GM23338 (cell line): ENCODE data around the gene STOML3. TPM values are rescaled to one million over a fixed set of nuclear protein-coding genes. Genes with fewer than 3 reads are reported as not detected.
A peak's percentile ranks its signal among the peaks of the same experiment; 100 is the strongest.

Experiments
- ATAC-seq: fragments of 200-7000 bp; cut with Tn5 transposase; 3 replicates; pipeline ENCODE4 v1.9.1; 2020
- DNase-seq: peaks from one replicate; pipeline ENCODE4 v3.0.0-alpha.2; 2015; ENCODE audit warnings: low spot score
- H2AFZ ChIP-seq: fragments of 200-600 bp; sonication (generic); 2 replicates; pipeline ENCODE4 v1.8.0; 2016; ENCODE audit warnings: antibody characterized with exemption, mild to moderate bottlenecking, moderate library complexity
- H3F3A ChIP-seq: fragments of 200-600 bp; sonication (generic); replicated peaks from 2 replicates; pipeline ENCODE4 v1.8.0; 2017; ENCODE audit warnings: antibody characterized with exemption, mixed run types, low read depth
- H3K27ac ChIP-seq: fragments of 200-600 bp; sonication (generic); 2 replicates; pipeline ENCODE4 v1.6.1; 2016; ENCODE audit warnings: low read depth
- H3K27me3 ChIP-seq: fragments of 200-600 bp; sonication (generic); 2 replicates; pipeline ENCODE4 v1.8.0; 2016; ENCODE audit warnings: mild to moderate bottlenecking, mixed run types, moderate library complexity; ENCODE audit not compliant: insufficient read depth
- H3K36me3 ChIP-seq: fragments of 200-600 bp; sonication (generic); 2 replicates; pipeline ENCODE4 v1.8.0; 2016; ENCODE audit warnings: mild to moderate bottlenecking; ENCODE audit not compliant: insufficient read depth
- H3K4me1 ChIP-seq: fragments of 200-600 bp; sonication (generic); 2 replicates; pipeline ENCODE4 v1.8.0; 2016; ENCODE audit warnings: mild to moderate bottlenecking, moderate library complexity; ENCODE audit not compliant: insufficient read depth
- H3K4me2 ChIP-seq: fragments of 200-600 bp; sonication (generic); 2 replicates; pipeline ENCODE4 v1.7.1; 2017; ENCODE audit warnings: mixed run types
- H3K4me3 ChIP-seq: fragments of 200-600 bp; sonication (generic); 2 replicates; pipeline ENCODE4 v1.6.1; 2016; ENCODE audit warnings: mixed run types
- H3K79me2 ChIP-seq: fragments of 200-600 bp; sonication (generic); replicated peaks from 2 replicates; pipeline ENCODE4 v1.8.0; 2017; ENCODE audit warnings: mild to moderate bottlenecking; ENCODE audit not compliant: insufficient read depth
- H3K9me2 ChIP-seq: fragments of 200-600 bp; sonication (generic); 2 replicates; pipeline ENCODE4 v1.8.0; 2017; ENCODE audit not compliant: insufficient read depth
- H4K20me1 ChIP-seq: fragments of 200-600 bp; sonication (generic); replicated peaks from 2 replicates; pipeline ENCODE4 v1.8.0; 2017; ENCODE audit warnings: mild to moderate bottlenecking; ENCODE audit not compliant: insufficient read depth
- H3K27ac Mint-ChIP-seq: 2 replicates; pipeline ENCODE4 v1.8.0; 2020; ENCODE audit warnings: inconsistent platforms, mild to moderate bottlenecking, moderate library complexity, mixed read lengths
- H3K27me3 Mint-ChIP-seq: 3 replicates; pipeline ENCODE4 v1.8.0; 2022; ENCODE audit warnings: low read depth, mild to moderate bottlenecking, moderate library complexity, mixed read lengths, inconsistent platforms; ENCODE audit not compliant: insufficient read depth, poor library complexity
- H3K36me3 Mint-ChIP-seq: 3 replicates; pipeline ENCODE4 v1.8.0; 2021; ENCODE audit warnings: low read depth, mild to moderate bottlenecking, inconsistent platforms, moderate library complexity, mixed read lengths
- H3K4me1 Mint-ChIP-seq: 3 replicates; pipeline ENCODE4 v1.8.0; 2020; ENCODE audit warnings: mild to moderate bottlenecking, inconsistent platforms, mixed read lengths
- H3K4me3 Mint-ChIP-seq: 3 replicates; pipeline ENCODE4 v1.8.0; 2021; ENCODE audit warnings: moderate library complexity, mild to moderate bottlenecking, inconsistent platforms, mixed read lengths
- H3K9me3 Mint-ChIP-seq: 3 replicates; pipeline ENCODE4 v1.8.0; 2020; ENCODE audit warnings: moderate library complexity, mild to moderate bottlenecking, inconsistent platforms, mixed read lengths
- CREB1 ChIP-seq: fragments of 250-450 bp; sonication (Bioruptor Pico); IDR thresholded peaks from 2 replicates; pipeline ENCODE4 v1.5.0; 2020; ENCODE audit warnings: low read depth, mild to moderate bottlenecking, moderate library complexity
- STAT1 ChIP-seq: IDR thresholded peaks from one replicate; pipeline ENCODE4 v1.6.1; 2016; ENCODE audit warnings: antibody characterized with exemption; ENCODE audit not compliant: unreplicated experiment
- ZNF114 ChIP-seq: fragments of 250-450 bp; sonication (Bioruptor Pico); IDR thresholded peaks from 2 replicates; pipeline ENCODE4 v1.5.0; 2020; ENCODE audit warnings: mild to moderate bottlenecking, moderate library complexity
- ZNF331 ChIP-seq: fragments of 250-450 bp; sonication (Bioruptor Pico); IDR thresholded peaks from 2 replicates; pipeline ENCODE4 v1.5.0; 2020; ENCODE audit warnings: low read depth, mild to moderate bottlenecking, moderate library complexity
- long read RNA-seq: library from polyadenylated mRNA; unstranded; transcript quantifications from one replicate; pipeline ENCODE4 v2.0.0, GENCODE V29; 2020; ENCODE audit not compliant: unreplicated experiment
- polyA plus RNA-seq: library from polyadenylated mRNA; unstranded; fragments of >200 nt; fragmentation: Nextera tagmentation; extraction: Ambion mirVana; gene quantifications from 2 replicates; pipeline ENCODE4 v1.2.1, GENCODE V29; 2016
- total RNA-seq: library from RNA; depleted of rRNA; stranded (reverse); fragments of >200 nt; shearing (Covaris generic); gene quantifications from 2 replicates; pipeline ENCODE4 v1.2.3, GENCODE V29; 2014; rRNA removed
- TF ChIP-seq, protein P1 (sequence below): fragments of 250-450 bp; sonication (Bioruptor Pico); IDR thresholded peaks from 2 replicates; pipeline ENCODE4 v1.5.0; 2020; ENCODE audit warnings: mild to moderate bottlenecking, moderate library complexity

STOML3 gene, protein sequence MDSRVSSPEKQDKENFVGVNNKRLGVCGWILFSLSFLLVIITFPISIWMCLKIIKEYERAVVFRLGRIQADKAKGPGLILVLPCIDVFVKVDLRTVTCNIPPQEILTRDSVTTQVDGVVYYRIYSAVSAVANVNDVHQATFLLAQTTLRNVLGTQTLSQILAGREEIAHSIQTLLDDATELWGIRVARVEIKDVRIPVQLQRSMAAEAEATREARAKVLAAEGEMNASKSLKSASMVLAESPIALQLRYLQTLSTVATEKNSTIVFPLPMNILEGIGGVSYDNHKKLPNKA
- total RNA-seq (0.16 TPM in 1 of 2 replicates, not detected in the other), polyA plus RNA-seq (not detected in 2 replicates)
- long read RNA-seq = 0 reads

DNA sequence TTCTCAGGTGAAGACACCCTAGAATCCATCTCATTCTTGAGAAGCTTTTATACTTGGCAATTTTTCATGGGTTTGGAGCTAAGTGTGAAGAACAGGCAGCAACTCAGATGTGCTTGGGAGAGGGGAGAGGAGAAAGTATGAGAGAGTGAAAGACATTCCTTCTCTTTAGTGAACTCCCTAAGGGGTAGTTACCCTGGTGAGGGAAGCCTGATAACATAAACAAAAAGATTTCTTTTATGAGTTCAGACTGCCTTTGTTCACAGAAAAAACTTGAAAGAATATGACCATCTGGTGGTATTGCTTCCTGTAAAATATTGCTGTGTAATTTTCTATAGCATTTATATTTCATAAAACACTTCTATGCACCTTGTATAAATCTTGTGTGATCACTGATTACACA lies at the start of gene STOML3:
Gene STOML3 (minus strand): TSS at position 139 of the 400 bp plus-strand sequence. CDS start 110 bp downstream, at position 29.
- no peaks in the 10 kb centered on the region for H3K36me3 Mint-ChIP-seq
- peaks cover 11% of the 10 kb centered on the region for H3K4me1 Mint-ChIP-seq
- no peak within 1 kb of the TSS for H2AFZ ChIP-seq
- no peak within 1 kb of the TSS; the same call in 1 of the 2 replicates for H3K27ac Mint-ChIP-seq
- no peak within 1 kb of the TSS for H3K4me3 ChIP-seq
- H3K36me3 ChIP-seq = no peaks in the 10 kb centered on the region
- ATAC-seq (peak; percentile 82), DNase-seq (no peak)
- peaks cover 4% of the 10 kb centered on the region for H3F3A ChIP-seq
- H3K27ac ChIP-seq = no peak within 1 kb of the TSS
- no peaks in the 10 kb centered on the region for H4K20me1 ChIP-seq
- no peak within 1 kb of the TSS for H3K4me3 Mint-ChIP-seq
- no peak for TF ChIP-seq CREB1 (CRISPR knock-in tag)
- no peak for TF ChIP-seq ZNF114 (CRISPR knock-in tag)
- TF ChIP-seq STAT1 = no peak
- TF ChIP-seq ZNF331 (CRISPR knock-in tag) = no peak
- TF ChIP-seq, protein P1, sequence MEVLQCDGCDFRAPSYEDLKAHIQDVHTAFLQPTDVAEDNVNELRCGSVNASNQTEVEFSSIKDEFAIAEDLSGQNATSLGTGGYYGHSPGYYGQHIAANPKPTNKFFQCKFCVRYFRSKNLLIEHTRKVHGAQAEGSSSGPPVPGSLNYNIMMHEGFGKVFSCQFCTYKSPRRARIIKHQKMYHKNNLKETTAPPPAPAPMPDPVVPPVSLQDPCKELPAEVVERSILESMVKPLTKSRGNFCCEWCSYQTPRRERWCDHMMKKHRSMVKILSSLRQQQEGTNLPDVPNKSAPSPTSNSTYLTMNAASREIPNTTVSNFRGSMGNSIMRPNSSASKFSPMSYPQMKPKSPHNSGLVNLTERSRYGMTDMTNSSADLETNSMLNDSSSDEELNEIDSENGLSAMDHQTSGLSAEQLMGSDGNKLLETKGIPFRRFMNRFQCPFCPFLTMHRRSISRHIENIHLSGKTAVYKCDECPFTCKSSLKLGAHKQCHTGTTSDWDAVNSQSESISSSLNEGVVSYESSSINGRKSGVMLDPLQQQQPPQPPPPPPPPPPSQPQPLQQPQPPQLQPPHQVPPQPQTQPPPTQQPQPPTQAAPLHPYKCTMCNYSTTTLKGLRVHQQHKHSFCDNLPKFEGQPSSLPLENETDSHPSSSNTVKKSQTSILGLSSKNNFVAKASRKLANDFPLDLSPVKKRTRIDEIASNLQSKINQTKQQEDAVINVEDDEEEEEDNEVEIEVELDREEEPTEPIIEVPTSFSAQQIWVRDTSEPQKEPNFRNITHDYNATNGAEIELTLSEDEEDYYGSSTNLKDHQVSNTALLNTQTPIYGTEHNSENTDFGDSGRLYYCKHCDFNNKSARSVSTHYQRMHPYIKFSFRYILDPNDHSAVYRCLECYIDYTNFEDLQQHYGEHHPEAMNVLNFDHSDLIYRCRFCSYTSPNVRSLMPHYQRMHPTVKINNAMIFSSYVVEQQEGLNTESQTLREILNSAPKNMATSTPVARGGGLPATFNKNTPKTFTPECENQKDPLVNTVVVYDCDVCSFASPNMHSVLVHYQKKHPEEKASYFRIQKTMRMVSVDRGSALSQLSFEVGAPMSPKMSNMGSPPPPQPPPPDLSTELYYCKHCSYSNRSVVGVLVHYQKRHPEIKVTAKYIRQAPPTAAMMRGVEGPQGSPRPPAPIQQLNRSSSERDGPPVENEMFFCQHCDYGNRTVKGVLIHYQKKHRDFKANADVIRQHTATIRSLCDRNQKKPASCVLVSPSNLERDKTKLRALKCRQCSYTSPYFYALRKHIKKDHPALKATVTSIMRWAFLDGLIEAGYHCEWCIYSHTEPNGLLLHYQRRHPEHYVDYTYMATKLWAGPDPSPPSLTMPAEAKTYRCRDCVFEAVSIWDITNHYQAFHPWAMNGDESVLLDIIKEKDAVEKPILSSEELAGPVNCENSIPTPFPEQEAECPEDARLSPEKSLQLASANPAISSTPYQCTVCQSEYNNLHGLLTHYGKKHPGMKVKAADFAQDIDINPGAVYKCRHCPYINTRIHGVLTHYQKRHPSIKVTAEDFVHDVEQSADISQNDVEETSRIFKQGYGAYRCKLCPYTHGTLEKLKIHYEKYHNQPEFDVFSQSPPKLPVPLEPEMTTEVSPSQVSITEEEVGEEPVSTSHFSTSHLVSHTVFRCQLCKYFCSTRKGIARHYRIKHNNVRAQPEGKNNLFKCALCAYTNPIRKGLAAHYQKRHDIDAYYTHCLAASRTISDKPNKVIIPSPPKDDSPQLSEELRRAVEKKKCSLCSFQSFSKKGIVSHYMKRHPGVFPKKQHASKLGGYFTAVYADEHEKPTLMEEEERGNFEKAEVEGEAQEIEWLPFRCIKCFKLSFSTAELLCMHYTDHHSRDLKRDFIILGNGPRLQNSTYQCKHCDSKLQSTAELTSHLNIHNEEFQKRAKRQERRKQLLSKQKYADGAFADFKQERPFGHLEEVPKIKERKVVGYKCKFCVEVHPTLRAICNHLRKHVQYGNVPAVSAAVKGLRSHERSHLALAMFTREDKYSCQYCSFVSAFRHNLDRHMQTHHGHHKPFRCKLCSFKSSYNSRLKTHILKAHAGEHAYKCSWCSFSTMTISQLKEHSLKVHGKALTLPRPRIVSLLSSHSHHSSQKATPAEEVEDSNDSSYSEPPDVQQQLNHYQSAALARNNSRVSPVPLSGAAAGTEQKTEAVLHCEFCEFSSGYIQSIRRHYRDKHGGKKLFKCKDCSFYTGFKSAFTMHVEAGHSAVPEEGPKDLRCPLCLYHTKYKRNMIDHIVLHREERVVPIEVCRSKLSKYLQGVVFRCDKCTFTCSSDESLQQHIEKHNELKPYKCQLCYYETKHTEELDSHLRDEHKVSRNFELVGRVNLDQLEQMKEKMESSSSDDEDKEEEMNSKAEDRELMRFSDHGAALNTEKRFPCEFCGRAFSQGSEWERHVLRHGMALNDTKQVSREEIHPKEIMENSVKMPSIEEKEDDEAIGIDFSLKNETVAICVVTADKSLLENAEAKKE (CRISPR knock-in tag) = no peak
- no peaks in the 10 kb centered on the region for H3K27me3 ChIP-seq
- H3K4me2 ChIP-seq = no peak within 1 kb of the TSS
- no peaks in the 10 kb centered on the region for H3K9me2 ChIP-seq
- H3K27me3 Mint-ChIP-seq = no peaks in the 10 kb centered on the region
- H3K79me2 ChIP-seq = no peaks in the 10 kb centered on the region
- peaks cover 10% of the 10 kb centered on the region for H3K4me1 ChIP-seq
- H3K9me3 Mint-ChIP-seq = no peaks in the 10 kb centered on the region
